H1 (cell line): ENCODE results near the gene ERG28. TPM values are rescaled to one million over a fixed set of nuclear protein-coding genes. Genes with fewer than 3 reads are reported as not detected.

Source experiments
- CTCF ChIA-PET: fragments of 300-600 bp; sonication (Branson Sonifier 250); formaldehyde crosslinking; loops from one replicate; lab custom pipeline; 2021; ENCODE audit not compliant: partially characterized antibody; lab: Charles Lee
- POLR2A ChIA-PET: fragments of 300-600 bp; sonication (Branson Sonifier 250); formaldehyde crosslinking; loops from one replicate; lab custom pipeline; 2021; ENCODE audit warnings: inconsistent platforms; ENCODE audit not compliant: partially characterized antibody; lab: Charles Lee
- DNase-seq, 2 experiments: peaks; one replicate each; pipeline versions ENCODE4 v3.0.0 to v3.0.0-alpha.2; 2010 to 2022; ENCODE audit warnings: low spot score in 2 of 2, low read depth in 1 of 2, mixed read lengths in 1 of 2
- FAIRE-seq: peaks from 2 replicates; lab custom pipeline; 2011; peaks lifted over from hg19 to GRCh38; lab: Jason Lieb, UNC
- H2AFZ ChIP-seq: 2 replicates; pipeline ENCODE4 v1.8.1; 2012; ENCODE audit warnings: low read length, inconsistent platforms
- H2AK5ac ChIP-seq: 2 replicates; pipeline ENCODE4 v1.6.1; 2013; ENCODE audit warnings: low read depth, low read length
- H2BK120ac ChIP-seq: replicated peaks from 2 replicates; pipeline ENCODE3; 2013; ENCODE audit warnings: low read depth, low read length, inconsistent platforms
- H2BK12ac ChIP-seq: 2 replicates; pipeline ENCODE4 v1.6.1; 2013; ENCODE audit warnings: low read depth, low read length
- H2BK15ac ChIP-seq: 2 replicates; pipeline ENCODE4 v1.6.1; 2013; ENCODE audit warnings: low read length
- H2BK20ac ChIP-seq: 2 replicates; pipeline ENCODE4 v1.6.1; 2013; ENCODE audit warnings: low read length
- H2BK5ac ChIP-seq: 2 replicates; pipeline ENCODE4 v1.6.1; 2013; ENCODE audit warnings: low read depth, low read length
- H3K14ac ChIP-seq: 2 replicates; pipeline ENCODE4 v1.6.1; 2013; ENCODE audit warnings: inconsistent platforms; ENCODE audit not compliant: insufficient read length
- H3K18ac ChIP-seq: 2 replicates; pipeline ENCODE4 v1.6.1; 2013; ENCODE audit warnings: low read length; ENCODE audit errors: extremely low read depth
- H3K23ac ChIP-seq: 2 replicates; pipeline ENCODE4 v1.6.1; 2013; ENCODE audit warnings: inconsistent platforms; ENCODE audit not compliant: insufficient read length
- H3K23me2 ChIP-seq: 2 replicates; pipeline ENCODE4 v1.6.1; 2013; ENCODE audit warnings: low read depth, low read length
- H3K27ac ChIP-seq: 2 replicates; pipeline ENCODE4 v1.6.1; 2011; ENCODE audit warnings: low read depth, low read length, inconsistent platforms
- H3K27me3 ChIP-seq, 4 experiments: replicated peaks in 1 of 4; 1 replicate in 1 of 4; 2 replicates in 3 of 4; pipeline versions ENCODE4 v1.6.1 to v1.8.1; 2011 to 2013; ENCODE audit warnings: low read length in 3 of 4, mild to moderate bottlenecking in 3 of 4, inconsistent platforms in 2 of 4, mixed read lengths in 2 of 4, moderate library complexity in 1 of 4; ENCODE audit not compliant: control insufficient read depth in 3 of 4, insufficient read depth in 3 of 4; ENCODE audit errors: extremely low read depth in 1 of 4
- H3K36me3 ChIP-seq, 4 experiments: 2 replicates each; pipeline versions ENCODE4 v1.6.1 to v1.8.1; 2011 to 2013; ENCODE audit warnings: mild to moderate bottlenecking in 4 of 4, low read length in 3 of 4, moderate library complexity in 2 of 4, control low read depth in 1 of 4, inconsistent platforms in 1 of 4; ENCODE audit not compliant: insufficient read depth in 4 of 4, control insufficient read depth in 2 of 4
- H3K4ac ChIP-seq: replicated peaks from 2 replicates; pipeline ENCODE3; 2013; ENCODE audit warnings: low read length, low read depth, mixed read lengths, inconsistent platforms; ENCODE audit not compliant: insufficient read length
- H3K4me1 ChIP-seq, 4 experiments: replicated peaks in 1 of 4; 1 replicate in 1 of 4; 2 replicates in 3 of 4; pipeline versions ENCODE4 v1.6.1 to v1.8.1; 2011 to 2013; ENCODE audit warnings: low read length in 3 of 4, inconsistent platforms in 2 of 4, mixed read lengths in 1 of 4; ENCODE audit not compliant: insufficient read depth in 4 of 4, control insufficient read depth in 3 of 4
- H3K4me2 ChIP-seq, 2 experiments: 2 replicates each; pipeline versions ENCODE4 v1.6.1 to v1.8.1; 2011 to 2013; ENCODE audit warnings: low read depth in 2 of 2, low read length in 2 of 2, control low read depth in 1 of 2, inconsistent platforms in 1 of 2, mild to moderate bottlenecking in 1 of 2; ENCODE audit not compliant: insufficient read depth in 1 of 2
- H3K4me3 ChIP-seq, 4 experiments: fragments of 200-600, 300-600 bp in 1 of 4; sonication (generic), shearing (Covaris generic), sonication (Bioruptor Twin) in 1 of 4; 2 replicates each; pipeline versions ENCODE4 v1.5.1 to v1.8.1; 2011 to 2016; ENCODE audit warnings: low read length in 4 of 4, low read depth in 3 of 4, control low read depth in 2 of 4, inconsistent platforms in 2 of 4, mild to moderate bottlenecking in 2 of 4, mixed read lengths in 1 of 4, moderate library complexity in 1 of 4; ENCODE audit not compliant: insufficient read depth in 2 of 4; ENCODE audit errors: extremely low read depth in 1 of 4
- H3K56ac ChIP-seq: replicated peaks from 2 replicates; pipeline ENCODE3; 2013; ENCODE audit warnings: low read depth, mild to moderate bottlenecking, mixed read lengths, low read length, inconsistent platforms; ENCODE audit not compliant: insufficient read length
- H3K79me1 ChIP-seq: 2 replicates; pipeline ENCODE4 v1.6.1; 2013; ENCODE audit warnings: low read depth, low read length, control low read depth
- H3K79me2 ChIP-seq, 2 experiments: 2 replicates each; pipeline versions ENCODE4 v1.6.1 to v1.8.1; 2012 to 2013; ENCODE audit warnings: low read length in 2 of 2, mild to moderate bottlenecking in 2 of 2, inconsistent platforms in 1 of 2; ENCODE audit not compliant: insufficient read depth in 2 of 2, control insufficient read depth in 1 of 2
- H3K9ac ChIP-seq, 4 experiments: replicated peaks in 1 of 4; 1 replicate in 1 of 4; 2 replicates in 3 of 4; pipeline versions ENCODE4 v1.6.1 to v1.8.1; 2011 to 2013; ENCODE audit warnings: low read depth in 3 of 4, low read length in 3 of 4, control low read depth in 2 of 4, mild to moderate bottlenecking in 2 of 4, moderate library complexity in 2 of 4, inconsistent platforms in 1 of 4; ENCODE audit errors: extremely low read depth in 1 of 4
- H3K9me3 ChIP-seq, 2 experiments: 2 replicates each; pipeline versions ENCODE4 v1.6.1 to v1.8.1; 2012 to 2013; ENCODE audit warnings: mild to moderate bottlenecking in 2 of 2, moderate library complexity in 2 of 2, control low read depth in 1 of 2, inconsistent platforms in 1 of 2, low read depth in 1 of 2, low read length in 1 of 2, mixed read lengths in 1 of 2; ENCODE audit not compliant: insufficient read depth in 2 of 2
- H4K20me1 ChIP-seq, 2 experiments: replicated peaks in 1 of 2; 2 replicates each; pipeline versions ENCODE3 to v1.8.1; 2011 to 2013; ENCODE audit warnings: inconsistent platforms in 2 of 2, low read length in 2 of 2, mild to moderate bottlenecking in 1 of 2; ENCODE audit not compliant: insufficient read depth in 2 of 2, control insufficient read depth in 1 of 2
- H4K5ac ChIP-seq: 2 replicates; pipeline ENCODE4 v1.6.1; 2013; ENCODE audit warnings: low read length, low read depth, mixed read lengths, inconsistent platforms; ENCODE audit not compliant: insufficient read length
- H4K8ac ChIP-seq: 2 replicates; pipeline ENCODE4 v1.8.0; 2013; ENCODE audit warnings: mild to moderate bottlenecking, moderate library complexity, low read length, inconsistent platforms; ENCODE audit not compliant: insufficient read depth; ENCODE audit errors: extremely low read depth
- H4K91ac ChIP-seq: replicated peaks from 2 replicates; pipeline ENCODE3; 2013; ENCODE audit warnings: low read length, mixed read lengths, inconsistent platforms; ENCODE audit not compliant: insufficient read length
- CEBPB ChIP-seq: IDR thresholded peaks from 2 replicates; pipeline ENCODE4 v1.6.1; 2012; ENCODE audit warnings: low read depth, low read length
- CHD2 ChIP-seq: IDR thresholded peaks from 2 replicates; pipeline ENCODE4 v1.6.1; 2012; ENCODE audit warnings: low read length, improper control_type of control experiment
- CREB1 ChIP-seq: IDR thresholded peaks from 2 replicates; pipeline ENCODE4 v1.6.1; 2012; ENCODE audit warnings: inconsistent platforms
- JUND ChIP-seq: IDR thresholded peaks from 2 replicates; pipeline ENCODE4 v1.6.1; 2011; ENCODE audit warnings: mild to moderate bottlenecking, improper control_type of control experiment, low read length
- TCF12 ChIP-seq: IDR thresholded peaks from 2 replicates; pipeline ENCODE4 v1.6.1; 2011; ENCODE audit warnings: low read depth, mild to moderate bottlenecking, low read length
- WGBS, 2 experiments: shearing (Covaris generic) in 1 of 2; methylation state at CpG; one replicate each; pipeline versions ENCODE4 v1.1.6 to v1.1.7; 2013 to 2015; ENCODE audit warnings: low lambda C conversion rate in 2 of 2, mixed read lengths in 2 of 2, inconsistent platforms in 1 of 2, low coverage in 1 of 2, missing lambda C conversion rate in 1 of 2; ENCODE audit not compliant: insufficient replicate concordance in 2 of 2, insufficient coverage in 1 of 2, insufficient read length in 1 of 2; ENCODE audit errors: extremely low coverage in 1 of 2, missing lambda C conversion rate in 1 of 2; 5-methylcytosine and 5-hydroxymethylcytosine counted together
- polyA plus RNA-seq, 7 experiments: library from polyadenylated mRNA; depleted of rRNA in 3 of 7; stranded (reverse) in 5 of 7; unstranded in 2 of 7; fragments of >200 nt in 5 of 7; fragments of 200-250 nt in 2 of 7; gene quantifications; 1 replicate in 5 of 7; 2 replicates in 1 of 7; 4 replicates in 1 of 7; pipeline versions ENCODE4 v1.2.1 to v1.2.3, GENCODE V29; 2011 to 2013; ENCODE audit warnings: missing spikeins in 2 of 7, mixed read lengths in 2 of 7
- total RNA-seq: library from RNA; stranded (reverse); fragmentation: NEBNext Ultra II Directional; extraction: Animal tissue kit (Norgen Biotek cat#: 25700); gene quantifications from 2 replicates; pipeline ENCODE4 v1.2.1, GENCODE V29; 2021
- TF ChIP-seq, protein P1 (sequence below), 3 experiments: IDR thresholded peaks; 1 replicate in 2 of 3; 2 replicates in 1 of 3; pipeline versions ENCODE4 v1.5.1 to v1.6.1; 2011; ENCODE audit warnings: low read length in 3 of 3, mild to moderate bottlenecking in 3 of 3, inconsistent platforms in 2 of 3, low read depth in 1 of 3, moderate library complexity in 1 of 3; ENCODE audit not compliant: insufficient read depth in 1 of 3; ENCODE audit errors: control extremely low read depth in 1 of 3

Gene ERG28
- total and polyA plus RNA-seq, 2 of the 8 experiments (the other 6 are each of a cell fraction or from before 2014, with no cell fraction given): 32.6 to 56.7 TPM

DNA sequence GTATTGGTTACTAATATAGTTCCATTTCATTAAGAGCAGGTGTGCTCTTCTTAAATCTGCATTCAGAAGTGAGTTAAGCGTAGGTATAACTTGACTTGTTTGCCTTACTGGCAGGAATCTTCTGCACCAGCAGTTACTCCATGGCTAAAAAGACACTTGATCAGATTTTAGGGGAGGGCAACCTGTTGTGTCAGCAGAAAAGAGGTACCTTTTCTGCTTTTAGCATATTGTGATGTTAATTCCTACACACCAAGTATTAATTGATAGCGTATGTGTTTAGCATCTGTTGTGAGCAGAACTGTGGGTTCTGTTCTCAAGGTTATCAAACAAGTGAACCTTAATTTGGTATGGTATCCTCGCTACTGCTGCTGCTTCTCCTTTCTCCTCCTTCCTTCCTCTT, 38.7 kb upstream of the ERG28 start:
- CTCF ChIA-PET: interaction anchor here (1.3 kb wide), 1 partner anchor 12 kb away, joined by 7 read pairs; no protein-coding TSS in a partner anchor
- no peak overlapping the region for H3K9ac ChIP-seq
- no peak overlapping the region for H2AK5ac ChIP-seq
- no peak overlapping the region for H3K23ac ChIP-seq
- H3K18ac ChIP-seq: no peak overlapping the region
- no peak overlapping the region for H3K56ac ChIP-seq
- no peak overlapping the region for H2BK15ac ChIP-seq
- H3K27ac ChIP-seq: no peak overlapping the region
- H2AFZ ChIP-seq: no peak overlapping the region
- H4K5ac ChIP-seq: no peak overlapping the region
- no peaks in the 10 kb centered on the region for H3K79me2 ChIP-seq
- H3K36me3 ChIP-seq: peaks cover 0 to 30% (median 13%) of the 10 kb centered on the region in 4 experiments; a peak in 5 of 8 replicates
- FAIRE-seq (no peak), DNase-seq (no peak)
- H2BK20ac ChIP-seq: no peak overlapping the region
- no peaks in the 10 kb centered on the region for H3K23me2 ChIP-seq
- H3K14ac ChIP-seq: no peak overlapping the region
- H3K27me3 ChIP-seq: no peaks in the 10 kb centered on the region
- no peak overlapping the region for H2BK5ac ChIP-seq
- TF ChIP-seq CEBPB (no peak), JUND (no peak), CHD2 (no peak), TCF12 (no peak), CREB1 (no peak)
- TF ChIP-seq, protein P1, sequence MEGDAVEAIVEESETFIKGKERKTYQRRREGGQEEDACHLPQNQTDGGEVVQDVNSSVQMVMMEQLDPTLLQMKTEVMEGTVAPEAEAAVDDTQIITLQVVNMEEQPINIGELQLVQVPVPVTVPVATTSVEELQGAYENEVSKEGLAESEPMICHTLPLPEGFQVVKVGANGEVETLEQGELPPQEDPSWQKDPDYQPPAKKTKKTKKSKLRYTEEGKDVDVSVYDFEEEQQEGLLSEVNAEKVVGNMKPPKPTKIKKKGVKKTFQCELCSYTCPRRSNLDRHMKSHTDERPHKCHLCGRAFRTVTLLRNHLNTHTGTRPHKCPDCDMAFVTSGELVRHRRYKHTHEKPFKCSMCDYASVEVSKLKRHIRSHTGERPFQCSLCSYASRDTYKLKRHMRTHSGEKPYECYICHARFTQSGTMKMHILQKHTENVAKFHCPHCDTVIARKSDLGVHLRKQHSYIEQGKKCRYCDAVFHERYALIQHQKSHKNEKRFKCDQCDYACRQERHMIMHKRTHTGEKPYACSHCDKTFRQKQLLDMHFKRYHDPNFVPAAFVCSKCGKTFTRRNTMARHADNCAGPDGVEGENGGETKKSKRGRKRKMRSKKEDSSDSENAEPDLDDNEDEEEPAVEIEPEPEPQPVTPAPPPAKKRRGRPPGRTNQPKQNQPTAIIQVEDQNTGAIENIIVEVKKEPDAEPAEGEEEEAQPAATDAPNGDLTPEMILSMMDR (IDR thresholded peaks at IDR 0.05; ENCODE audit: control extremely low read depth in 1 of 3, insufficient read depth in 1 of 3, low read depth in 1 of 3, low read length in 3 of 3): no peak
- H4K91ac ChIP-seq: no peak overlapping the region
- H4K8ac ChIP-seq: no peak overlapping the region
- POLR2A ChIA-PET: no interaction called here
- H3K4me2 ChIP-seq: no peak overlapping the region
- H3K4me1 ChIP-seq: no peaks in the 10 kb centered on the region
- no peaks in the 10 kb centered on the region for H3K79me1 ChIP-seq
- WGBS, 2 experiments: 90% methylated on average over 3 of the region's 3 CpGs; no CpG with 5 or more reads in 1 of the 2 experiments
- no peak overlapping the region for H2BK12ac ChIP-seq
- peaks cover 0 to 4% of the 10 kb centered on the region in 2 experiments; a peak in 1 of 4 replicates for H3K9me3 ChIP-seq
- H3K4me3 ChIP-seq: no peak overlapping the region
- H4K20me1 ChIP-seq: peaks cover 0 to 2% of the 10 kb centered on the region in 2 experiments
- H2BK120ac ChIP-seq: no peak overlapping the region
- H3K4ac ChIP-seq: no peak overlapping the region
